Neural progenitor cell (in vitro differentiated cells): ENCODE data around the gene MTCL1. TPM values are rescaled to one million over a fixed set of nuclear protein-coding genes. Genes with fewer than 3 reads are reported as not detected.

Experiments used
- DNase-seq: peaks from one replicate; pipeline ENCODE4 v3.0.0-alpha.2; 2016; ENCODE audit warnings: low spot score
- H2AFZ ChIP-seq: fragments of 200-600 bp; sonication (generic); replicated peaks from 2 replicates; pipeline ENCODE4 v1.6.1; 2016; ENCODE audit warnings: antibody characterized with exemption
- H3F3A ChIP-seq: fragments of 200-600 bp; sonication (generic); 2 replicates; pipeline ENCODE4 v1.6.1; 2016; ENCODE audit warnings: antibody characterized with exemption, low read depth
- H3K27ac ChIP-seq: fragments of 200-600 bp; sonication (generic); 2 replicates; pipeline ENCODE4 v1.5.1; 2016; ENCODE audit warnings: mild to moderate bottlenecking
- H3K27me3 ChIP-seq: fragments of 200-600 bp; sonication (generic); 2 replicates; pipeline ENCODE4 v1.6.1; 2016; ENCODE audit warnings: mild to moderate bottlenecking, moderate library complexity
- H3K36me3 ChIP-seq: fragments of 200-600 bp; sonication (generic); 2 replicates; pipeline ENCODE4 v1.5.1; 2016
- H3K4me1 ChIP-seq: fragments of 200-600 bp; sonication (generic); 2 replicates; pipeline ENCODE4 v1.6.1; 2016; ENCODE audit warnings: mixed run types
- H3K4me2 ChIP-seq: fragments of 200-600 bp; sonication (generic); 2 replicates; pipeline ENCODE4 v1.6.1; 2016
- H3K4me3 ChIP-seq: fragments of 200-600 bp; sonication (generic); 2 replicates; pipeline ENCODE4 v1.5.1; 2016
- H3K79me2 ChIP-seq: fragments of 200-600 bp; sonication (generic); 2 replicates; pipeline ENCODE4 v1.6.1; 2016; ENCODE audit warnings: low read depth
- H3K9ac ChIP-seq: fragments of 200-600 bp; sonication (generic); 2 replicates; pipeline ENCODE4 v1.6.1; 2016
- H3K9me3 ChIP-seq: fragments of 200-600 bp; sonication (generic); 2 replicates; pipeline ENCODE4 v1.5.1; 2016; ENCODE audit warnings: low read depth
- H4K20me1 ChIP-seq: fragments of 200-600 bp; sonication (generic); 2 replicates; pipeline ENCODE4 v1.6.1; 2016; ENCODE audit warnings: low read depth
- H3K27ac Mint-ChIP-seq: 3 replicates; pipeline ENCODE4 v1.8.0; 2021; ENCODE audit warnings: mixed read lengths
- H3K27me3 Mint-ChIP-seq: 2 replicates; pipeline ENCODE4 v1.8.0; 2022; ENCODE audit warnings: low read depth, mild to moderate bottlenecking, inconsistent platforms, moderate library complexity, mixed read lengths; ENCODE audit not compliant: insufficient read depth
- H3K36me3 Mint-ChIP-seq: 3 replicates; pipeline ENCODE4 v1.8.0; 2021; ENCODE audit warnings: mixed read lengths
- H3K4me1 Mint-ChIP-seq: 3 replicates; pipeline ENCODE4 v1.8.0; 2021; ENCODE audit warnings: mixed read lengths
- H3K4me3 Mint-ChIP-seq: 3 replicates; pipeline ENCODE4 v1.8.0; 2021; ENCODE audit warnings: mild to moderate bottlenecking, moderate library complexity, mixed read lengths
- H3K9me3 Mint-ChIP-seq: 3 replicates; pipeline ENCODE4 v1.8.0; 2020; ENCODE audit warnings: mixed read lengths
- CTCF ChIP-seq: fragments of 200-600 bp; sonication (generic); IDR thresholded peaks from 2 replicates; pipeline ENCODE4 v1.5.1; 2017; ENCODE audit warnings: antibody characterized with exemption, mild to moderate bottlenecking
- EZH2 ChIP-seq: fragments of 200-600 bp; sonication (generic); IDR thresholded peaks from 2 replicates; pipeline ENCODE4 v1.6.1; 2017; ENCODE audit warnings: antibody characterized with exemption, mild to moderate bottlenecking, moderate library complexity
- EZH2phosphoT487 ChIP-seq: fragments of 200-600 bp; sonication (generic); IDR thresholded peaks from 2 replicates; pipeline ENCODE4 v1.6.1; 2017; ENCODE audit warnings: antibody characterized with exemption
- total RNA-seq: library from RNA; depleted of rRNA; stranded (reverse); fragments of >200 nt; gene quantifications from 2 replicates; pipeline ENCODE4 v1.2.3, GENCODE V29; 2015; ENCODE audit warnings: low replicate concordance

MTCL1 gene
- total RNA-seq, 1 donor from 2014 or later = 36.9 TPM

GRCh38 chr18:8779251-8779650 lies 73.9 kb downstream of the MTCL1 start:
- DNase-seq = no peak
- TF ChIP-seq CTCF (no peak), EZH2phosphoT487 (no peak), EZH2 (no peak)
- Mint-ChIP-seq H3K27me3 (peaks cover 8% of the 10 kb centered on the region), H3K9me3 (no peaks in the 10 kb centered on the region), H3K27ac (no peak overlapping the region), H3K4me1 (peaks cover 67% of the 10 kb centered on the region), H3K36me3 (peaks cover 6% of the 10 kb centered on the region), H3K4me3 (no peak overlapping the region)
- H3K9ac ChIP-seq = no peak overlapping the region
- peaks cover 83% of the 10 kb centered on the region for H3K4me1 ChIP-seq
- no peaks in the 10 kb centered on the region for H4K20me1 ChIP-seq
- peaks cover 29% of the 10 kb centered on the region for H3K79me2 ChIP-seq
- peaks cover 61% of the 10 kb centered on the region for H3F3A ChIP-seq
- H3K4me3 ChIP-seq = no peak overlapping the region
- no peak overlapping the region for H2AFZ ChIP-seq
- no peaks in the 10 kb centered on the region for H3K27me3 ChIP-seq
- peak overlapping the region; percentile 85 for H3K27ac ChIP-seq
- peak overlapping the region; percentile 69 for H3K4me2 ChIP-seq
- no peaks in the 10 kb centered on the region for H3K9me3 ChIP-seq
- no peaks in the 10 kb centered on the region for H3K36me3 ChIP-seq

GRCh38 chr18:8780227-8780626 lies 74.9 kb downstream of the MTCL1 start:
- Mint-ChIP-seq H3K36me3 (peaks cover 12% of the 10 kb centered on the region), H3K27ac (peak overlapping the region; percentile 43), H3K4me1 (peaks cover 58% of the 10 kb centered on the region), H3K27me3 (peaks cover 10% of the 10 kb centered on the region), H3K9me3 (no peaks in the 10 kb centered on the region), H3K4me3 (no peak overlapping the region)
- no peak overlapping the region for H2AFZ ChIP-seq
- H3K4me1 ChIP-seq = peaks cover 73% of the 10 kb centered on the region
- H4K20me1 ChIP-seq = no peaks in the 10 kb centered on the region
- no peak overlapping the region for H3K9ac ChIP-seq
- H3F3A ChIP-seq = peaks cover 51% of the 10 kb centered on the region
- DNase-seq = no peak
- H3K27ac ChIP-seq = no peak overlapping the region
- no peaks in the 10 kb centered on the region for H3K27me3 ChIP-seq
- no peaks in the 10 kb centered on the region for H3K36me3 ChIP-seq
- H3K9me3 ChIP-seq = no peaks in the 10 kb centered on the region
- TF ChIP-seq CTCF = no peak
- TF ChIP-seq EZH2 = no peak
- no peak for TF ChIP-seq EZH2phosphoT487
- H3K4me3 ChIP-seq = no peak overlapping the region
- peak overlapping the region; percentile 55 for H3K4me2 ChIP-seq
- H3K79me2 ChIP-seq = peaks cover 29% of the 10 kb centered on the region

GRCh38 chr18:8781671-8782070 lies 76.3 kb downstream of the MTCL1 start:
- DNase-seq = no peak
- Mint-ChIP-seq H3K9me3 (no peaks in the 10 kb centered on the region), H3K4me3 (no peak overlapping the region), H3K4me1 (peaks cover 54% of the 10 kb centered on the region), H3K27ac (peak overlapping the region; percentile 85), H3K36me3 (peaks cover 14% of the 10 kb centered on the region), H3K27me3 (peaks cover 10% of the 10 kb centered on the region)
- peaks cover 63% of the 10 kb centered on the region for H3K4me1 ChIP-seq
- no peaks in the 10 kb centered on the region for H3K27me3 ChIP-seq
- peaks cover 24% of the 10 kb centered on the region for H3K79me2 ChIP-seq
- H3K4me3 ChIP-seq = no peak overlapping the region
- no peak overlapping the region for H3K9ac ChIP-seq
- H4K20me1 ChIP-seq = no peaks in the 10 kb centered on the region
- H3K9me3 ChIP-seq = no peaks in the 10 kb centered on the region
- no peak for TF ChIP-seq EZH2phosphoT487
- TF ChIP-seq EZH2 = no peak
- no peak for TF ChIP-seq CTCF
- H2AFZ ChIP-seq = no peak overlapping the region
- peaks cover 38% of the 10 kb centered on the region for H3F3A ChIP-seq
- no peaks in the 10 kb centered on the region for H3K36me3 ChIP-seq
- H3K4me2 ChIP-seq = peak overlapping the region; percentile 14
- peak overlapping the region; percentile 50 for H3K27ac ChIP-seq
